Endothelial cell (in vitro differentiated cells): Measurements from ENCODE around the gene GALM. TPM values are rescaled to one million over a fixed set of nuclear protein-coding genes. Genes with fewer than 3 reads are reported as not detected.

Experiments used
- DNase-seq: peaks from one replicate; pipeline ENCODE4 v3.0.0; 2021; ENCODE audit warnings: low spot score
- H3K27ac Mint-ChIP-seq: one replicate; pipeline ENCODE4 v1.8.0; 2021; ENCODE audit warnings: mixed read lengths, inconsistent platforms; ENCODE audit not compliant: unreplicated experiment
- H3K27me3 Mint-ChIP-seq: one replicate; pipeline ENCODE4 v1.8.0; 2021; ENCODE audit warnings: mild to moderate bottlenecking, moderate library complexity, mixed read lengths, inconsistent platforms; ENCODE audit not compliant: unreplicated experiment
- H3K36me3 Mint-ChIP-seq: one replicate; pipeline ENCODE4 v1.8.0; 2021; ENCODE audit warnings: mild to moderate bottlenecking, low read depth, mixed read lengths, inconsistent platforms; ENCODE audit not compliant: unreplicated experiment
- H3K4me1 Mint-ChIP-seq: one replicate; pipeline ENCODE4 v1.8.0; 2021; ENCODE audit warnings: mild to moderate bottlenecking, mixed read lengths, inconsistent platforms; ENCODE audit not compliant: unreplicated experiment
- H3K4me3 Mint-ChIP-seq: one replicate; pipeline ENCODE4 v1.8.0; 2021; ENCODE audit warnings: mild to moderate bottlenecking, mixed read lengths, inconsistent platforms; ENCODE audit not compliant: unreplicated experiment
- H3K9me3 Mint-ChIP-seq: one replicate; pipeline ENCODE4 v1.8.0; 2021; ENCODE audit warnings: mixed read lengths, inconsistent platforms; ENCODE audit not compliant: unreplicated experiment
- total RNA-seq: library from RNA; stranded (reverse); fragmentation: NEBNext Ultra II Directional; extraction: Animal tissue kit (Norgen Biotek cat#: 25700); gene quantifications from one replicate; pipeline ENCODE4 v1.2.1, GENCODE V29; 2021; ENCODE audit not compliant: unreplicated experiment
- TF ChIP-seq, protein P1 (sequence below): fragments of 200-600 bp; sonication (generic); IDR thresholded peaks from one replicate; pipeline ENCODE4 v1.5.0; 2021; ENCODE audit warnings: antibody characterized with exemption; ENCODE audit not compliant: unreplicated experiment

The GALM gene
- total RNA-seq, 1 donor from 2014 or later = 13.0 TPM

DNA sequence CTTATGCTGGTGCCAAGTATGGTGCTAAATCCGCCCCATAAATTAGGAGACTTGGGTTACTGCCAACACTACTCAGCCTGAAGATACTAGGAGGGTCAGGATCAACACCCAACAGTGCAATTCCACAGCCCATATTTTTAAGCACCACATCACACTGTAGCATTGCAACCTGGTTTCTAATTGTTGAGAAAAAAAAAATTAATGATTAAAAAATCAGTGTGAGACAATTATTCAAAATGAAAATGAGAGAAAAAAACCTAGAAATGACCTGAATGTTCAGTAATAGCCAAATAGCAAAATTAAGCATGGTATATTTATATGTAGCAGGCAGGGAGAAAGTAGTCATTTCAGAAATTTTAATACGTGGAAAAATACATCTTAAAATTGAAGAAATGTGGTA, 33.9 kb upstream of the GALM start:
- Mint-ChIP-seq H3K27me3 (no peaks in the 10 kb centered on the region), H3K36me3 (peaks cover 3% of the 10 kb centered on the region)

DNA sequence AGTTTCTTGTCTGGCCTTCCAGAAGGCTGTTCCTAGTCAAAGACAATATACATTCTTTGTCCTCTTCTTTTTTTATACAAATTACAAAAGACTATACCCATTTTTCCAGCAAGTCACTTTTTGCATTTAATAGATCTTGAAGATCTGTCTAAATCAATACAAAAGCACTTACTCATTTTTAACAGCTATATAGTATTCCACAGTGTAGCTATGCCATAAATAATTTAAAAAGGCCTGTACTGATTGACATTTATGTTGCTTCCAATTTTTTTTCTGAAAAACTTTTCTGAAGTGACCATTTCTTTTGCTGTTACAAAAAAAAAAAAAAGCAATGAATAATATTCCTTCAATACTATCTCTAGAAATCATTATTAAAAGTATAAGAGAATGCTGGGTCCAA, 32.9 kb upstream of the GALM start:
- H3K4me3 Mint-ChIP-seq = no peak overlapping the region
- no peak overlapping the region for H3K27ac Mint-ChIP-seq
- no peaks in the 10 kb centered on the region for H3K27me3 Mint-ChIP-seq
- TF ChIP-seq, protein P1, sequence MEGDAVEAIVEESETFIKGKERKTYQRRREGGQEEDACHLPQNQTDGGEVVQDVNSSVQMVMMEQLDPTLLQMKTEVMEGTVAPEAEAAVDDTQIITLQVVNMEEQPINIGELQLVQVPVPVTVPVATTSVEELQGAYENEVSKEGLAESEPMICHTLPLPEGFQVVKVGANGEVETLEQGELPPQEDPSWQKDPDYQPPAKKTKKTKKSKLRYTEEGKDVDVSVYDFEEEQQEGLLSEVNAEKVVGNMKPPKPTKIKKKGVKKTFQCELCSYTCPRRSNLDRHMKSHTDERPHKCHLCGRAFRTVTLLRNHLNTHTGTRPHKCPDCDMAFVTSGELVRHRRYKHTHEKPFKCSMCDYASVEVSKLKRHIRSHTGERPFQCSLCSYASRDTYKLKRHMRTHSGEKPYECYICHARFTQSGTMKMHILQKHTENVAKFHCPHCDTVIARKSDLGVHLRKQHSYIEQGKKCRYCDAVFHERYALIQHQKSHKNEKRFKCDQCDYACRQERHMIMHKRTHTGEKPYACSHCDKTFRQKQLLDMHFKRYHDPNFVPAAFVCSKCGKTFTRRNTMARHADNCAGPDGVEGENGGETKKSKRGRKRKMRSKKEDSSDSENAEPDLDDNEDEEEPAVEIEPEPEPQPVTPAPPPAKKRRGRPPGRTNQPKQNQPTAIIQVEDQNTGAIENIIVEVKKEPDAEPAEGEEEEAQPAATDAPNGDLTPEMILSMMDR = no peak
- no peaks in the 10 kb centered on the region for H3K9me3 Mint-ChIP-seq
- no peak for DNase-seq
- peaks cover 3% of the 10 kb centered on the region for H3K36me3 Mint-ChIP-seq
- H3K4me1 Mint-ChIP-seq = no peaks in the 10 kb centered on the region

More for the DNA sequence above, 33.9 kb upstream of the GALM start:
- no peaks in the 10 kb centered on the region for H3K9me3 Mint-ChIP-seq
- DNase-seq = no peak
- no peak overlapping the region for H3K27ac Mint-ChIP-seq
- H3K4me1 Mint-ChIP-seq = no peaks in the 10 kb centered on the region
- TF ChIP-seq, protein P1 = no peak
- no peak overlapping the region for H3K4me3 Mint-ChIP-seq

DNA sequence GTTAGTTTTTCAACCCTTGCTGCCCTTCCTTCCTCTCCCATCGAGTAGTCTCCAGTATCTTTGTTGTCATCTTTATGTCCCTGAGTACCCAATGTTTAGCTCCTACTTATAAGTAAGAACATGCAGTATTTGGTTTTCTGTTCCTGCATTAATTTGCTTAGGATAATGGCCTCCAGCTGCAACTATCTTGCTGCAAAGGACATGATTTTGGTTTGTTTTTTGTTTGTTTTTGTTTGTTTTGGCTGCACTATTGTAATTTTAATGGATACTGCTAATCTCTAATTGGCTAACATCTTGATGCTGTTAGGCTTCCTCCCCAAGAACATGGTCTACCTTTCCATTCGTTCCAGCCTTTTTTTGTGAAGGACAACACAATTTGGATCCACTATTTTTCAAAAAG, 32.0 kb upstream of the GALM start:
- TF ChIP-seq, protein P1 = no peak
- Mint-ChIP-seq H3K4me1 (no peaks in the 10 kb centered on the region), H3K27ac (no peak overlapping the region), H3K9me3 (no peaks in the 10 kb centered on the region), H3K4me3 (no peak overlapping the region), H3K27me3 (no peaks in the 10 kb centered on the region), H3K36me3 (peaks cover 3% of the 10 kb centered on the region)
- DNase-seq = no peak

DNA sequence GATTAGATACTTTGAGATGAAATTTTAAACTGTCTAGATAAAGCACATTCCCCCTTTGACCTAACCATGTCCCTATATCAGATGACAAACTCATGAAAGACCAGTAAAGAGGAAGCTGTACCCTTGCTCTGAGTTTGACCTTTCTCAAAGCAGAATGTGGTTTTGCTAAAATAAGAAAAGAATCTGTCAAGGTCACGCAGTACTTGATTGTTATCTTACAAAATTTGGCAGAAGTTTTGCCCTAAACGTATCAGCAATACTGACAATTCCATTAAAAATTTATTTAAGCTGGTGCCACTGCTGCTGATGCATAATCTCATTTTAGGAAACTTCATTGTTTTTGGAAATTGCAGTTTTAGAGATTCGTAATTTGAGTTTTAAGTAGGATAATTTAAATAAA, 31.2 kb upstream of the GALM start:
- Mint-ChIP-seq H3K4me3 (no peak overlapping the region), H3K27me3 (no peaks in the 10 kb centered on the region), H3K4me1 (no peaks in the 10 kb centered on the region), H3K36me3 (peaks cover 3% of the 10 kb centered on the region), H3K27ac (no peak overlapping the region), H3K9me3 (no peaks in the 10 kb centered on the region)
- TF ChIP-seq, protein P1 = no peak
- DNase-seq = no peak

DNA sequence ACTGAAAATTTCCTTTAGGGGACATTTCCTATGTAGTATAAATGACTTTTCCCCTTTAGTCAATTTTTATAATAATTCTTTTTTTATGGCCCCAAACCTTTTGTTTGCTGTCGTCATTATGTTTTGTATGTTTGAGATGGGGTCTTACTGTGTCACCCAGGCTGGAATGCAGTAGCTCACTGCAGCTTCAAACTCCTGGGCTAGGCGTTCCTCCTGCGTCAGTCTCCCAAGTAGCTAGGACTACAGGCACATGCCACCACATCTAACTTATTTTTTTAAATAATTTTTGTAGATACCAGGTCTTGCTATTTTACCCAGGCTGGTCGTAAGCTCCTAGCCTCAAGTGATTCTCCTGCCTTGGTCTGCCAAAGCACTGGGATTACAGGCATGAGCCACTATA, 30.8 kb upstream of the GALM start:
- Mint-ChIP-seq H3K4me3 (no peak overlapping the region), H3K27me3 (no peaks in the 10 kb centered on the region), H3K9me3 (no peaks in the 10 kb centered on the region), H3K36me3 (peaks cover 3% of the 10 kb centered on the region), H3K4me1 (no peaks in the 10 kb centered on the region), H3K27ac (no peak overlapping the region)
- DNase-seq = no peak
- TF ChIP-seq, protein P1 = no peak
